Measurements from ENCODE around the gene MTARC2.

MTARC2 gene

GRCh38 chr1:220808345-220809186 is 60.4 kb downstream of the MTARC2 start:
- TF ChIP-seq Cebpa-rat (IDR thresholded peaks at IDR 0.05), result no peak
- H3K9ac ChIP-seq, result no peak overlapping the region
- H3K4me2 ChIP-seq, result no peak overlapping the region
- H3K4me1 ChIP-seq, result peaks cover 4% of the 10 kb centered on the region; the same call in 1 of the 2 replicates
- H3K27ac ChIP-seq, result no peak overlapping the region
- H3K36me3 ChIP-seq, result no peaks in the 10 kb centered on the region
- no peaks in the 10 kb centered on the region for H3K27me3 ChIP-seq
- no peaks in the 10 kb centered on the region for H4K20me1 ChIP-seq
- no peaks in the 10 kb centered on the region for H3K9me3 ChIP-seq
- no peak overlapping the region for H3K4me3 ChIP-seq

- H3K9me3 ChIP-seq, result no peaks in the 10 kb centered on the region
- no peaks in the 10 kb centered on the region for H3K27me3 ChIP-seq
- H3K9ac ChIP-seq, result no peak overlapping the region
- H3K4me3 ChIP-seq, result no peak overlapping the region
- H3K4me1 ChIP-seq, result peaks cover 4% of the 10 kb centered on the region; the same call in 1 of the 2 replicates
- TF ChIP-seq Cebpa-rat (IDR thresholded peaks at IDR 0.05), result no peak
- H3K4me2 ChIP-seq, result no peak overlapping the region
- H4K20me1 ChIP-seq, result no peaks in the 10 kb centered on the region
- no peaks in the 10 kb centered on the region for H3K36me3 ChIP-seq
- no peak overlapping the region for H3K27ac ChIP-seq
These were observed 61.0 kb downstream of the MTARC2 start for GRCh38 chr1:220809187-220809550.

- H3K27me3 ChIP-seq, result no peaks in the 10 kb centered on the region
- no peak for TF ChIP-seq Cebpa-rat (IDR thresholded peaks at IDR 0.05)
- no peak overlapping the region for H3K4me3 ChIP-seq
- no peaks in the 10 kb centered on the region for H3K9me3 ChIP-seq
- no peak overlapping the region for H3K27ac ChIP-seq
- H3K4me1 ChIP-seq, result peaks cover 4% of the 10 kb centered on the region; the same call in 1 of the 2 replicates
- no peaks in the 10 kb centered on the region for H3K36me3 ChIP-seq
- no peak overlapping the region for H3K4me2 ChIP-seq
- no peaks in the 10 kb centered on the region for H4K20me1 ChIP-seq
- no peak overlapping the region for H3K9ac ChIP-seq
These were observed 61.6 kb downstream of the MTARC2 start for GRCh38 chr1:220809704-220810103.

GRCh38 chr1:220810179-220810653 is 62.1 kb downstream of the MTARC2 start:
- peak overlapping the region; percentile 45; the same call in 1 of the 2 replicates for H3K4me3 ChIP-seq

GRCh38 chr1:220810963-220811362 is 62.8 kb downstream of the MTARC2 start:
- Histone ChIP-seq H3K27ac (no peak overlapping the region), H3K27me3 (no peaks in the 10 kb centered on the region), H3K36me3 (no peaks in the 10 kb centered on the region), H3K4me1 (peaks cover 4% of the 10 kb centered on the region; the same call in 1 of the 2 replicates), H3K4me2 (no peak overlapping the region), H3K9ac (no peak overlapping the region), H3K9me3 (no peaks in the 10 kb centered on the region), H4K20me1 (no peaks in the 10 kb centered on the region), H3K4me3 (no peak overlapping the region)
- TF ChIP-seq Cebpa-rat (IDR thresholded peaks at IDR 0.05), result no peak

More at GRCh38 chr1:220810179-220810653, 62.1 kb downstream of the MTARC2 start:
- Histone ChIP-seq H3K9ac (no peak overlapping the region), H3K27ac (no peak overlapping the region), H3K4me1 (peaks cover 4% of the 10 kb centered on the region; the same call in 1 of the 2 replicates), H3K9me3 (no peaks in the 10 kb centered on the region), H4K20me1 (no peaks in the 10 kb centered on the region), H3K4me2 (peak overlapping the region; percentile 64), H3K27me3 (no peaks in the 10 kb centered on the region), H3K36me3 (no peaks in the 10 kb centered on the region)
- TF ChIP-seq Cebpa-rat (IDR thresholded peaks at IDR 0.05), result no peak

- H3K9ac ChIP-seq, result no peak overlapping the region
- H3K4me3 ChIP-seq, result no peak overlapping the region
- no peaks in the 10 kb centered on the region for H3K36me3 ChIP-seq
- no peaks in the 10 kb centered on the region for H4K20me1 ChIP-seq
- H3K27me3 ChIP-seq, result no peaks in the 10 kb centered on the region
- no peak overlapping the region for H3K4me2 ChIP-seq
- no peak for TF ChIP-seq Cebpa-rat (IDR thresholded peaks at IDR 0.05)
- no peaks in the 10 kb centered on the region for H3K9me3 ChIP-seq
- no peak overlapping the region for H3K27ac ChIP-seq
- peaks cover 4% of the 10 kb centered on the region; the same call in 1 of the 2 replicates for H3K4me1 ChIP-seq
These were observed 63.6 kb downstream of the MTARC2 start for GRCh38 chr1:220811695-220812094.

GRCh38 chr1:220812308-220812707 is 64.2 kb downstream of the MTARC2 start:
- no peaks in the 10 kb centered on the region for H4K20me1 ChIP-seq
- no peak overlapping the region for H3K9ac ChIP-seq
- H3K27ac ChIP-seq, result no peak overlapping the region
- H3K27me3 ChIP-seq, result no peaks in the 10 kb centered on the region
- no peak overlapping the region for H3K4me2 ChIP-seq
- H3K9me3 ChIP-seq, result no peaks in the 10 kb centered on the region
- peaks cover 4% of the 10 kb centered on the region; the same call in 1 of the 2 replicates for H3K4me1 ChIP-seq
- no peak for TF ChIP-seq Cebpa-rat (IDR thresholded peaks at IDR 0.05)
- H3K4me3 ChIP-seq, result no peak overlapping the region
- H3K36me3 ChIP-seq, result no peaks in the 10 kb centered on the region

- Histone ChIP-seq H3K9me3 (no peaks in the 10 kb centered on the region), H3K27ac (no peak overlapping the region), H3K4me2 (no peak overlapping the region), H3K27me3 (no peaks in the 10 kb centered on the region), H3K36me3 (no peaks in the 10 kb centered on the region), H3K4me1 (peaks cover 4% of the 10 kb centered on the region; the same call in 1 of the 2 replicates), H3K9ac (no peak overlapping the region), H4K20me1 (no peaks in the 10 kb centered on the region), H3K4me3 (no peak overlapping the region)
- TF ChIP-seq Cebpa-rat (IDR thresholded peaks at IDR 0.05), result no peak
These were observed 64.9 kb downstream of the MTARC2 start for GRCh38 chr1:220813013-220813412.

- Histone ChIP-seq H3K9me3 (no peaks in the 10 kb centered on the region), H3K27me3 (no peaks in the 10 kb centered on the region), H3K4me1 (peaks cover 3% of the 10 kb centered on the region; the same call in 1 of the 2 replicates), H3K27ac (no peak overlapping the region), H4K20me1 (no peaks in the 10 kb centered on the region), H3K4me3 (no peak overlapping the region), H3K36me3 (no peaks in the 10 kb centered on the region), H3K9ac (no peak overlapping the region), H3K4me2 (no peak overlapping the region)
- TF ChIP-seq Cebpa-rat (IDR thresholded peaks at IDR 0.05), result no peak
These were observed 67.3 kb downstream of the MTARC2 start for GRCh38 chr1:220815409-220815808.

- no peaks in the 10 kb centered on the region for H3K9me3 ChIP-seq
- no peaks in the 10 kb centered on the region for H3K4me1 ChIP-seq
- no peaks in the 10 kb centered on the region for H4K20me1 ChIP-seq
- H3K4me3 ChIP-seq, result no peak overlapping the region
- H3K27ac ChIP-seq, result no peak overlapping the region
- no peak overlapping the region for H3K9ac ChIP-seq
- no peaks in the 10 kb centered on the region for H3K36me3 ChIP-seq
- no peak for TF ChIP-seq Cebpa-rat (IDR thresholded peaks at IDR 0.05)
- H3K4me2 ChIP-seq, result no peak overlapping the region
- H3K27me3 ChIP-seq, result no peaks in the 10 kb centered on the region
These were observed 69.8 kb downstream of the MTARC2 start for GRCh38 chr1:220817907-220818306.

All from BLaER1 (cell line).